AG04450 (cell line): Measurements from ENCODE around the gene ZNF441. TPM values are rescaled to one million over a fixed set of nuclear protein-coding genes. Genes with fewer than 3 reads are reported as not detected.

Source experiments
- CTCF ChIA-PET: fragments of 300-600, 350-600 bp; formaldehyde crosslinking; extraction: SDS; loops from one replicate; lab custom pipeline; 2022; ENCODE audit warnings: antibody characterized with exemption, inconsistent platforms; lab: Charles Lee
- POLR2A ChIA-PET: fragments of 350-600 bp; formaldehyde crosslinking; extraction: SDS; loops from one replicate; lab custom pipeline; 2021; ENCODE audit warnings: antibody characterized with exemption, inconsistent platforms; lab: Yijun Ruan, JAX
- DNase-seq: peaks from one replicate; pipeline ENCODE4 v3.0.0-alpha.2; 2011; ENCODE audit warnings: low read depth, low spot score
- H3K27ac ChIP-seq: one replicate; pipeline ENCODE4 v1.5.1; 2012; ENCODE audit warnings: low read depth, low read length, control low read depth
- H3K27me3 ChIP-seq: one replicate; pipeline ENCODE4 v1.6.0; 2012; ENCODE audit warnings: low read length; ENCODE audit not compliant: control insufficient read depth, insufficient read depth
- H3K4me3 ChIP-seq: 2 replicates; pipeline ENCODE4 v1.5.1; 2011; ENCODE audit warnings: mild to moderate bottlenecking, low read depth, low read length, control low read depth
- H3K9me3 ChIP-seq: 2 replicates; pipeline ENCODE4 v1.5.1; 2012; ENCODE audit warnings: low read length; ENCODE audit not compliant: control insufficient read depth, insufficient read depth
- polyA plus RNA-seq: library from polyadenylated mRNA; depleted of rRNA; stranded (reverse); fragments of >200 nt; gene quantifications from 2 replicates; pipeline ENCODE4 v1.2.3, GENCODE V29; 2011
- TF ChIP-seq, protein P1 (sequence below): IDR thresholded peaks from 2 replicates; pipeline ENCODE4 v1.5.1; 2011; ENCODE audit warnings: low read depth, low read length, control low read depth, inconsistent platforms

ZNF441 gene
- polyA plus RNA-seq, 1 experiment: 6.3 TPM

DNA sequence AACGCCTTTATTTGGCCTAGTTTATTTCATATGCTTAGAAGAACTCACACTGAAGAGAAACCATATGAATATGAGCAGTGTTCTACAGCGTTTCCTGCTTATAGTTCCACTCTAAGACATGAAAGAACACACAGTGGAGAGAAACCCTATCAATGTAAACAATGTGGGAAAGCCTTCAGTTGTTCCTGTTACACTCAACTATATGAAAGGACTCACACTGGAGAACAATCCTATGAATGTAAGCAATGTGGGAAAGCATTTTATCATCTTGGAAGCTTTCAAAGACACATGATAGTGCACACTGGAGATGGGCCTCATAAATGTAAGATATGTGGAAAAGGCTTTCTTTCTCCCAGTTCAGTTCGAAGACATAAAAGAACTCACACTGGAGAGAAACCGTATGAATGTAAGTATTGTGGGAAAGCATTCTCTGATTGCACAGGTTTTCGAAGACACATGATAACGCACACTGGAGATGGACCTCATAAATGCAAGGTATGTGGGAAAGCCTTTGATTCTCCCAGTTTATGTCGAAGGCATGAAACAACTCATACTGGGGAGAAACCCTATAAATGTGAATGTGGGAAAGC lies 13.7 kb downstream of the ZNF441 start:
- POLR2A ChIA-PET: no interaction called here

DNA sequence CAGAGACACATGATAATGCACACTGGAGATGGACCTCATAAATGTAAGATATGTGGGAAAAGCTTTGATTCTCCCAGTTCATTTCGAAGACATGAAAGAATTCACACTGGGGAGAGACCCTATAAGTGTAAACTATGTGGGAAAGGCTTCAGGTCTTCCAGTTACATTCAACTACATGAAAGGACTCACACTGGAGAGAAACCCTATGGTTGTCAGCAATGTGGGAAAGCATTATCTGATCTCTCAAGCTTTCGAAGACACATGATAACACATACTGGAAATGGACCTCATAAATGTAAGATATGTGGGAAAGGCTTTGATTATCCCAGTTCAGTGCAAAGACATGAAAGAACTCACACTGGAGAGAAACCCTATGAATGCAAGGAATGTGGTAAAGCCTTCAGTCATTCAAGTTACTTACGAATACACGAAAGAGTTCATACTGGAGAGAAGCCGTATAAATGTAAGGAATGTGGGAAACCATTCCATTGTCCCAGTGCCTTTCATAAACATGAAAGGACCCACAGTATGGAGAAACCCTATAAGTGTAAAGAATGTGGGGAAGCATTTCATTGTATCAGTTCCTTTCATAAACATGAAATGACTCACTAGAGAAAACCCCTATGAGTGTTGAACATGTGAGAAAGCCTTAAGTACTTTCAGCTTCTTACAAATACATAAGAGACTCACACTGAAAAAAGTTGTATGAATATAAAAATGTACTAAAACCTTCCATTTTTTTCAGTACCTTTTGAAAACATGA lies 14.7 kb downstream of the ZNF441 start:
- DNase-seq: no peak
- H3K27me3 ChIP-seq: no peaks in the 10 kb centered on the region
- peaks cover 47% of the 10 kb centered on the region for H3K9me3 ChIP-seq
- ChIA-PET POLR2A (no interaction called here), CTCF (interaction anchor here (1.7 kb wide), 1 partner anchor 16 kb away, joined by 6 read pairs; no protein-coding TSS in a partner anchor)
- no peak overlapping the region for H3K4me3 ChIP-seq
- H3K27ac ChIP-seq: no peak overlapping the region
- TF ChIP-seq, protein P1, sequence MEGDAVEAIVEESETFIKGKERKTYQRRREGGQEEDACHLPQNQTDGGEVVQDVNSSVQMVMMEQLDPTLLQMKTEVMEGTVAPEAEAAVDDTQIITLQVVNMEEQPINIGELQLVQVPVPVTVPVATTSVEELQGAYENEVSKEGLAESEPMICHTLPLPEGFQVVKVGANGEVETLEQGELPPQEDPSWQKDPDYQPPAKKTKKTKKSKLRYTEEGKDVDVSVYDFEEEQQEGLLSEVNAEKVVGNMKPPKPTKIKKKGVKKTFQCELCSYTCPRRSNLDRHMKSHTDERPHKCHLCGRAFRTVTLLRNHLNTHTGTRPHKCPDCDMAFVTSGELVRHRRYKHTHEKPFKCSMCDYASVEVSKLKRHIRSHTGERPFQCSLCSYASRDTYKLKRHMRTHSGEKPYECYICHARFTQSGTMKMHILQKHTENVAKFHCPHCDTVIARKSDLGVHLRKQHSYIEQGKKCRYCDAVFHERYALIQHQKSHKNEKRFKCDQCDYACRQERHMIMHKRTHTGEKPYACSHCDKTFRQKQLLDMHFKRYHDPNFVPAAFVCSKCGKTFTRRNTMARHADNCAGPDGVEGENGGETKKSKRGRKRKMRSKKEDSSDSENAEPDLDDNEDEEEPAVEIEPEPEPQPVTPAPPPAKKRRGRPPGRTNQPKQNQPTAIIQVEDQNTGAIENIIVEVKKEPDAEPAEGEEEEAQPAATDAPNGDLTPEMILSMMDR: no peak

More for the DNA sequence above, 13.7 kb downstream of the ZNF441 start:
- H3K27ac ChIP-seq: no peak overlapping the region
- H3K4me3 ChIP-seq: no peak overlapping the region
- no peaks in the 10 kb centered on the region for H3K27me3 ChIP-seq
- H3K9me3 ChIP-seq: peaks cover 40% of the 10 kb centered on the region
- DNase-seq: no peak
- TF ChIP-seq, protein P1: no peak
- CTCF ChIA-PET: no interaction called here

DNA sequence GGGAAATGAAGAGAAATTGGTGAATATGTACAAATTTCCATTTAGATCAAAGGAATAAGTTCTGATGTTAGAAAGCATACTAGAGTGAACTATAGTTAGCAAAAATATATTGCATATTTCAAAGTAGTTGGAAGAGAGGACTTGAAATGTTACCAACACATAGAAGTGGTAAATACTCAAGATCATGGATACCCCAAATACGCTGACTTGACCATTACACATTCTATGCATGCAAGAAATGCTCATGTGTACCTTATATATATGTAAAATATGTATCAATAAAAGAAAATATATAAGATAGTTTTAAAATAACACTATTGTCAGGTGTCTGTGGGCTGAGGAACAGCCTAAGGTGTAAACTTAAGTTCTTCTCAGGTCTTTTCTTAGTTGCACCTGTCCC lies 17.0 kb downstream of the ZNF441 start:
- TF ChIP-seq, protein P1: no peak
- no peak for DNase-seq
- no peak overlapping the region for H3K4me3 ChIP-seq
- CTCF ChIA-PET: no interaction called here
- H3K9me3 ChIP-seq: peaks cover 50% of the 10 kb centered on the region
- H3K27me3 ChIP-seq: no peaks in the 10 kb centered on the region
- H3K27ac ChIP-seq: no peak overlapping the region
- POLR2A ChIA-PET: no interaction called here

DNA sequence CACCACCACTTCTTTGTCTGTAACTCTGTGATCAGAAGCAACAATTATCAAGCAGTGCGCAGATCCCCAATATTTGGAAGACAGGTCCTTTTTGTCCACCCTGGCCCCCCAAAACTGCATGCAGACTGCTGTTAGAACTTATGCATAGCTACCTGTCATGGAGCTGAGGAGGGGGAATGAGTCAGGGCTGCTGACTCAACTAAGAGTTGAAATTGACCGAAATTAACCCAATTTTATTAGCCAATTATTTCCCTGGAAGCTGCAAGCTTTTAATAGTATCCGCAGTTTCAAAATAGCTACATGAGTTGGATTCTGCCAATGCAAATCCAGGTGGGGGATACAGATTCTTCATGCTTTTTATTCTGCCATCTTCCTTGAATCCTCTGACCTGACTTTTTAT lies 17.6 kb downstream of the ZNF441 start:
- Histone ChIP-seq H3K27me3 (no peaks in the 10 kb centered on the region), H3K9me3 (peaks cover 44% of the 10 kb centered on the region), H3K27ac (no peak overlapping the region), H3K4me3 (no peak overlapping the region)
- CTCF ChIA-PET: no interaction called here
- TF ChIP-seq, protein P1: no peak
- DNase-seq: no peak
- POLR2A ChIA-PET: no interaction called here

DNA sequence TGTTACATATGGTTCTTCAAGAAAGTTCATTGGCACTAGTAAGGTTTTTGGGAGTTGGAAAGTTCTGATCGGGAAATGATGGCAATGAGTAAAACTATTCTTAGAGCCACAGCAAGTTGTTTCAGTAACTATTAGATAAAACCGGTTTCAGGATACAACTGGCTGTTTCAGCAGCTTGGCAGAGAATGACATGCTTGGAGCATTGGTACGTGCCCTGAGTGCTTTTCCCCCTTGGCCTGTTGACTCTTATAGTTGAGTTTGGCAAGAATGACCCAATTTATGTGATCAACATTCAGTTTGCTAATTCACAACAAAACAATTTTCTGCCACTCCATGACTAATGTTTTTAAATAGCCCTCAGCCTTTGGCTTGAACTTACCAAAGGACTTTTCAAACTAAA lies 20.7 kb downstream of the ZNF441 start:
- POLR2A ChIA-PET: no interaction called here
- H3K27ac ChIP-seq: no peak overlapping the region
- CTCF ChIA-PET: interaction anchor here (0.8 to 1.2 kb wide), 2 partner anchors 10 to 93 kb away, joined by 3 to 4 read pairs; no protein-coding TSS in a partner anchor
- H3K4me3 ChIP-seq: no peak overlapping the region
- H3K9me3 ChIP-seq: peaks cover 42% of the 10 kb centered on the region
- H3K27me3 ChIP-seq: no peaks in the 10 kb centered on the region
- no peak for DNase-seq
- TF ChIP-seq, protein P1: no peak
